Esophagus (tissue), 2 donors: ENCODE results near the gene FAM83C. TPM values are rescaled to one million over a fixed set of nuclear protein-coding genes. Genes with fewer than 3 reads are reported as not detected.
"Not testable (repeated sequence)": the region's sequence is repeated elsewhere in the genome, so short reads cannot be mapped to it uniquely, and the experiment has no call there.

Experiments used
- H3K27ac ChIP-seq, 2 donors: one replicate each; pipeline ENCODE4 v1.5.1; 2013; ENCODE audit warnings: low read depth in 2 of 2, mild to moderate bottlenecking in 2 of 2, inconsistent platforms in 1 of 2, low read length in 1 of 2, moderate library complexity in 1 of 2
- H3K27me3 ChIP-seq, 2 donors: one replicate each; pipeline ENCODE4 v1.6.1; 2013; ENCODE audit warnings: low read length in 2 of 2, control low read depth in 1 of 2, mild to moderate bottlenecking in 1 of 2; ENCODE audit not compliant: insufficient read depth in 2 of 2, control insufficient read depth in 1 of 2
- H3K36me3 ChIP-seq, 2 donors: one replicate each; pipeline ENCODE4 v1.6.1; 2013; ENCODE audit warnings: low read length in 1 of 2; ENCODE audit not compliant: control insufficient read depth in 2 of 2, insufficient read depth in 2 of 2
- H3K4me1 ChIP-seq, 2 donors: one replicate each; pipeline ENCODE4 v1.6.1; 2013; ENCODE audit warnings: low read length in 1 of 2; ENCODE audit not compliant: control insufficient read depth in 2 of 2, insufficient read depth in 2 of 2
- H3K4me3 ChIP-seq, 2 donors: one replicate each; pipeline ENCODE4 v1.5.1; 2013; ENCODE audit warnings: low read length in 2 of 2, mild to moderate bottlenecking in 2 of 2, low read depth in 1 of 2, moderate library complexity in 1 of 2
- H3K9me3 ChIP-seq, 2 donors: one replicate each; pipeline ENCODE4 v1.6.1; 2013; ENCODE audit warnings: mild to moderate bottlenecking in 2 of 2, low read depth in 1 of 2, low read length in 1 of 2, moderate library complexity in 1 of 2; ENCODE audit not compliant: control insufficient read depth in 2 of 2, insufficient read depth in 1 of 2
- WGBS, 2 donors: extraction: QIAGEN DNeasy Blood & Tissue Kit; methylation state at CpG; one replicate each; pipeline ENCODE4 v1.1.7; 2013; 5-methylcytosine and 5-hydroxymethylcytosine counted together
- polyA plus RNA-seq, 2 donors: library from polyadenylated mRNA; stranded (reverse); fragments of 200-250 nt; gene quantifications; one replicate each; pipeline ENCODE4 v1.2.3, GENCODE V29; 2013
- donor health status: healthy with polysubstance abuse.
- donor health status: Bipolar disorder and iron deficiency.

FAM83C gene
- polyA plus RNA-seq, 2 donors: 32.3 to 35.9 TPM

GRCh38 chr20:35260426-35260825 lies 31.8 kb downstream of the FAM83C start:
- WGBS, 2 donors: 91 to 92% methylated on average over 6 of the region's 6 CpGs
- Histone ChIP-seq H3K4me1 (peaks cover 0 to 3% of the 10 kb centered on the region in 2 donors), H3K9me3 (no peaks in the 10 kb centered on the region), H3K4me3 (no peak overlapping the region), H3K27ac (no peak overlapping the region), H3K36me3 (peaks cover 2 to 17% of the 10 kb centered on the region in 2 donors), H3K27me3 (no peaks in the 10 kb centered on the region)

- WGBS, 2 donors: 63 to 75% methylated on average over 8 of the region's 8 CpGs
- no peaks in the 10 kb centered on the region for H3K4me1 ChIP-seq
- no peaks in the 10 kb centered on the region for H3K9me3 ChIP-seq
- peaks cover 2 to 12% of the 10 kb centered on the region in 2 donors for H3K36me3 ChIP-seq
- H3K27me3 ChIP-seq: no peaks in the 10 kb centered on the region
- no peak overlapping the region for H3K27ac ChIP-seq
- H3K4me3 ChIP-seq: no peak overlapping the region
Measured at GRCh38 chr20:35257175-35257909, 34.9 kb downstream of the FAM83C start.

GRCh38 chr20:35254448-35254999 lies 37.7 kb downstream of the FAM83C start:
- 96% methylated on average over 12 of the region's 12 CpGs for WGBS, 2 donors
- no peaks in the 10 kb centered on the region for H3K36me3 ChIP-seq
- no peaks in the 10 kb centered on the region for H3K4me1 ChIP-seq
- no peak overlapping the region for H3K4me3 ChIP-seq
- H3K27me3 ChIP-seq: no peaks in the 10 kb centered on the region
- no peak overlapping the region for H3K27ac ChIP-seq
- no peaks in the 10 kb centered on the region for H3K9me3 ChIP-seq

- Histone ChIP-seq H3K9me3 (no peaks in the 10 kb centered on the region), H3K4me3 (no peak overlapping the region), H3K27me3 (no peaks in the 10 kb centered on the region), H3K4me1 (no peaks in the 10 kb centered on the region), H3K27ac (no peak overlapping the region), H3K36me3 (no peaks in the 10 kb centered on the region)
- WGBS, 2 donors: 59 to 69% methylated on average over 3 of the region's 3 CpGs
Measured at GRCh38 chr20:35253010-35253409, 39.2 kb downstream of the FAM83C start.

- H3K4me1 ChIP-seq, H3K9me3 ChIP-seq, H3K27ac ChIP-seq, H3K36me3 ChIP-seq, H3K27me3 ChIP-seq, H3K4me3 ChIP-seq: not testable (repeated sequence)
- 72 to 88% methylated on average over 2 of the region's 2 CpGs for WGBS, 2 donors
Measured at GRCh38 chr20:35252598-35252997, 39.6 kb downstream of the FAM83C start.

GRCh38 chr20:35252037-35252461 lies 40.2 kb downstream of the FAM83C start:
- no peaks in the 10 kb centered on the region for H3K4me1 ChIP-seq
- H3K27ac ChIP-seq: no peak overlapping the region
- WGBS, 2 donors: 41 to 50% methylated on average over 2 of the region's 2 CpGs
- no peaks in the 10 kb centered on the region for H3K27me3 ChIP-seq
- no peaks in the 10 kb centered on the region for H3K9me3 ChIP-seq
- H3K4me3 ChIP-seq: no peak overlapping the region
- no peaks in the 10 kb centered on the region for H3K36me3 ChIP-seq

- Histone ChIP-seq H3K9me3 (no peaks in the 10 kb centered on the region), H3K4me3 (no peak overlapping the region), H3K36me3 (no peaks in the 10 kb centered on the region), H3K27me3 (no peaks in the 10 kb centered on the region), H3K27ac (no peak overlapping the region), H3K4me1 (no peaks in the 10 kb centered on the region)
- 89 to 95% methylated on average over 2 of the region's 2 CpGs for WGBS, 2 donors
Measured at GRCh38 chr20:35251613-35251940, 40.6 kb downstream of the FAM83C start.

- 74 to 79% methylated on average over 9 of the region's 9 CpGs for WGBS, 2 donors
- no peaks in the 10 kb centered on the region for H3K36me3 ChIP-seq
- no peak overlapping the region for H3K4me3 ChIP-seq
- no peaks in the 10 kb centered on the region for H3K9me3 ChIP-seq
- H3K27me3 ChIP-seq: no peaks in the 10 kb centered on the region
- H3K27ac ChIP-seq: no peak overlapping the region
- H3K4me1 ChIP-seq: no peaks in the 10 kb centered on the region
Measured at GRCh38 chr20:35248641-35249475, 43.4 kb downstream of the FAM83C start.

GRCh38 chr20:35246723-35247122 lies 45.5 kb downstream of the FAM83C start:
- H3K4me1 ChIP-seq: no peaks in the 10 kb centered on the region
- H3K4me3 ChIP-seq: no peak overlapping the region
- no peak overlapping the region for H3K27ac ChIP-seq
- H3K9me3 ChIP-seq: no peaks in the 10 kb centered on the region
- no peaks in the 10 kb centered on the region for H3K27me3 ChIP-seq
- no peaks in the 10 kb centered on the region for H3K36me3 ChIP-seq
- 93 to 94% methylated on average over 12 of the region's 12 CpGs for WGBS, 2 donors
